NCI-H2227 treated with DMSO at 0.1 percent for 48 hours (cell line): ENCODE data around the gene POLD4.
"Not testable (repeated sequence)": the region's sequence is repeated elsewhere in the genome, so short reads cannot be mapped to it uniquely, and the experiment has no call there.

Source experiments
- DNase-seq: peaks from one replicate; lab custom pipeline; 2025; lab: John Stamatoyannopoulos, UW

POLD4 gene

DNA sequence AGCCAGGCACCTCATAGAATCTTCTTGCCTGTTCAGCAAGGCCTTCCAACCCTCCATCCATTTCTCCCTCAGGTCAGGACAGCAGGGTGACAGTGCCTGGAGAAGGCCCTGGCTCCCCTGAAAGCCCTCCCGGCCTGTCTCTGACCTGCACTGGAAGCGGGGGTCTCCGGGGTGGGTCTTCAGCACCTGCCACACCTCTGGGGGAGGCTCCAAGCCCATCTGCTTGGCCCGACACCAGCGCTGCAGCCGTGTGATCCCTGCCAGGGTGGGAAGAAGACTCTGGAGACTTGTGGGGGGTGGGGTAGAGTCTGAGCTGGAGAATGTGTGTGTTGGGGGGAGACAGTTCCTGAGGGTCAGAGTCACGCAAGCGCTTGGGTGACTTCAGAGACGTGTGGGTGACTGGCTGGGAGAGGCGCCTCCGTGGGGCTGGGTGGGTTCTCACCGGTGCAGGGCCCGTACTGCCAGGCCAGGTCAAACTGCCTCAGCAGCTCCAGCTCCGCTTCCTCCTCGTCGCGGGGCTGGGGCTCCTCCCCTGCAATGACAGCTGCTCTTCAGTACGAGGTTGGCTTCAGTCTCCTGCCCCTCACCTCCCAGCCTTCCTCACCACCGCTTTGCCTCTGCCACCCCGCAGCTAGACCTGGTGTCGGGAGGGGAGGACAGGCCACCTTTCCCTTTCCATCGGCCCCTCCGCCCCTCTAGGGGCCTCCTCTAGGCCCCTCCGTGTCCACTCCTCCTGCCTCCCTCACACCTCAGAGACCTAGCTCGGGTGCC, 615 bp downstream of the POLD4 start:
- no peak for DNase-seq

- peak; percentile 74 for DNase-seq
Observed at GRCh38 chr11:67351275-67352005, 1.9 kb downstream of the POLD4 start.

- DNase-seq: no peak
Observed at GRCh38 chr11:67349928-67350465, 3.3 kb downstream of the POLD4 start.

- no peak for DNase-seq
Observed at GRCh38 chr11:67349457-67349856, 3.9 kb downstream of the POLD4 start.

GRCh38 chr11:67349036-67349435, 4.3 kb downstream of the POLD4 start:
- no peak for DNase-seq

DNA sequence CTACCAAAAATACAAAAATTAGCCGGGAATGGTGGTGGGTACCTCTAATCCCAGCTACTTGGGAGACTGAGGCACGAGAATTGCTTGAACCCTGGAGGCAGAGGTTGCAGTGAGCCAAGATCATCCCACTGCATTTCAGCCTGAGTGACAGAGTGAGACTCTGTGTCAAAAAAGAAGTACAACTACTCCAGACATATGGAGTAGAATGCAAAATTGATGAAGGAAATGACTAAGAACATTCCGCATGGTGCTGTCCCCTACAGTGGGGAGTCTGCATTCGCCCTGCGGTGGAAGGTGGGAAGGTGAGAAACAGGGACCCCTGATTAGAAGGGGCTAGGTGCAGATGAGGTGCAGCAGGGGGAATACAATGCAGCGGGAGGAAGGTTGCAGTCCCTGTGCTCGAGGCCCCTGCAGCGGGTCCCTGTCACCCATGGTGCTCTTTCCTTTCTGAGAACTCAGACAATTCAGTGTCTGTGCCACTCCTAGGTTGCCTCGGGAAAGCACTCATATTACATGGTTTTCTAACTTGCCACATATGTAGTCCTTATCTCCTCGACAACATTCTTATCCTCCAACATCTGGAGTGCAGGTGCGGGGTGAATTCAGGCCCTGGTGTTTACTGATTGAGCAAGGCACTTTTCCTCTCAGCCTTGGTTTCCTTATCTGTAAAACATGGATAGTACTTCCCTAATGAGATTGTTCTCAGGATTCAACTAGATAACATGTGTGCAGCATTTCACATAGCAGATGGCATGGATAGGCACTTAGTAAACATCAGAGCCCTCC, 5.2 kb downstream of the POLD4 start:
- DNase-seq: no peak

GRCh38 chr11:67345920-67346819, 7.2 kb downstream of the POLD4 start:
- no peak for DNase-seq

GRCh38 chr11:67345247-67345919, 8.0 kb downstream of the POLD4 start:
- no peak for DNase-seq

- DNase-seq: no peak
Observed at GRCh38 chr11:67344264-67344663, 9.1 kb downstream of the POLD4 start.

DNA sequence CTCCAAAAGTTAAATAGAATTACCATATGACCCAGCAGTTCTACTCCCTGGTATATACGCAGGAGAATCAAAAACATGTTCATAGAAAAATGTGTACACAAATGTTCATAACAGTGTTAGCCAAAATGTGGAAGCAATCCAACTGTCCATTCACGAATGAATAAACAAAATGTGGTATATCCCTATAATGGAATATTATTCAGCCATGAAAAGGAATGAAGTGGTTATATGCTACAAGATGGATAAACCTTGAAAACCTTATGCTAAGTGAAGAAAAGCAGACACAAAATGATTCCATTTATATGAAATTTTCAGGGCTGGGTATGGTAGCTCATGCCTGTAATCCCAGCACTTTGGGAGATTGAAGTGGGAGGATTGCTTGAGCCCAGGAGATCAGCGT, 16.1 kb downstream of the POLD4 start:
- DNase-seq: no peak

DNA sequence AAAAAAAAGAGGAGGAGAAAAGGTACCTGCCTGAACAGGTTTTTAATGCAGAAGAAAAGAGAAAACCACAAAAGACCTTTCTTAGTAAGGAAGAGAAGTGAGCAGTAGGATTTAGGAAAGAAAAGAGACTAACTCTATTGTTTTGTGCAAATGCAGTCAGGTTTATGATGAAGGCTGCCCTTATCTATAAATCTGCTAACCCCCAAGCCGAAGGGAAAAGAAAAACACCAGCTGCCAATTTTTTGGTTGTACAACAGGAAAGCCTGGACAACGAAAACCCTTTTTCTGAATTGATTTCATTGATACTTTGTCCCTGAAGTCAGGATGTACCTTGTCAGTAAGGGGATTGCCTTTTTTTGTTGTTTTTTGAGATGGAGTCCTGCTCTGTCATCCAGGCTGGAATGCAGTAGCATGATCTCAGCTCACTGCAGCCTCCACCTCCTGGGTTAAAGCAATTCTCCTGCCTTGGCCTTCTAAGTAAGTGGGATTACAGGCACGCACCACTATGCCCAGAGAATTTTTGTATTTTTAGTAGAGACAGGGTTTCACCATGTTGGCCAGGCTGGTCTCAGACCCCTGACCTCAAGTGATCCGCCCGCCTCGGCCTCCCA, 21.2 kb downstream of the POLD4 start:
- no peak for DNase-seq

GRCh38 chr11:67323526-67323925, 29.8 kb downstream of the POLD4 start:
- no peak for DNase-seq

DNA sequence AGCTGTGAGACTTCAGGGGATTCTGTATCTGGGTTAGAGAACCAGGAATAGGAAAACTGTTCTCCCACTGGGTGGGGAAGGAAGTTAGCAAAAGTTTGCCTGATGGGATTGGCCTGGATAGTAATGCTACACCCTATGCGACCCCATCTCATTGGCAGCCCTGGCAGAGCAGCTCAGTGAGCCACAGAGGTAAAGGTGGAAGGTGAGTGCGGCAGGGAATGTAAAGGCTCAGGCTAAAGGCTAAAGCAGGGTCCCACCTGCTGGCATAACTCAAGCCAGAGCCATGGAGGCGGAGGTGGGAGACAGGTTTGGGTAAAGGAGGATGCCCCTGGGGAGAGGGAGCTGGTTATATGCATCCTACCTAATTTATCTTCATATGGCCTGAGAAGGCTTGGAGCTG, 31.3 kb downstream of the POLD4 start:
- DNase-seq: no peak

GRCh38 chr11:67321313-67321871, 32.0 kb downstream of the POLD4 start:
- no peak for DNase-seq

DNA sequence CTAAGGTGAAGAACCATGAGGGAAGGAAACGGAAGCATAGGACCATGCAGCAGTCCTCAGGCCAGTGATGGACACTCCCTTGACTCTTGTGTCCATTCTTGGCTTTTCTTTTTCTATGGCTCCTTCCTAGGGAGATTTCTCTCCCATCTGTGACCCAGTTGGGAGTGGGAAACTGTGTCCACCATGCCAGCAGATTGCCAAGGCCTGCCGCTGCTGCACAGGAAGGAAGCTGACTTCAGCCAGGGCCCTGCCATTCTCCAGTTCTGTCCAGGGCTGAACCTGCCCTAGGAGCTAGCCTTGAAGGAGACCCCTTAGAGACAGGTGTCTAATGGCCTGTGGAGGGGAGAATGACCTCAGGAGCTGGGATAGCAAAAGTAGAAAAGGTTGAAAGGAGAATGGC, 32.7 kb downstream of the POLD4 start:
- no peak for DNase-seq

DNA sequence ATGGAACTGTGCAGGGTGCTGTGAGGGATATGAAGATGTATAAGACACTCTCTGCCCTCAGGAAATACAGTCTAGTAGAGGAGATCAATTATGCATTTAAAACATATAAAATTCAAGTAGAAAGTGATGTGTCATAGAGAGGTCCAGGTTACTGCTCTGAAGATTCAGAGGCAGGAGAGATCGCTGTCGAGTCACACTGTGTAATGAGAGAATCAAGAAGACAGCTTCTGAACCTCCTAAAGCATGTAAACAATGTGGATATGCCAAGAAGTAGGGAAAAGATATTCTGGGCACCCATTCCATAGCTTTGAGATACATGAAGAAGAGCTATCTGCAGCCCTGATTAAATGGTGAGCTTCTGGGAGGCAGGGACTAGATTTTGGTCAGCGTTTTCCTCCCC, 33.3 kb downstream of the POLD4 start:
- DNase-seq: no peak

GRCh38 chr11:67318876-67319275, 34.5 kb downstream of the POLD4 start:
- not testable (repeated sequence) for DNase-seq

GRCh38 chr11:67317888-67318555, 35.3 kb downstream of the POLD4 start:
- no peak for DNase-seq

DNA sequence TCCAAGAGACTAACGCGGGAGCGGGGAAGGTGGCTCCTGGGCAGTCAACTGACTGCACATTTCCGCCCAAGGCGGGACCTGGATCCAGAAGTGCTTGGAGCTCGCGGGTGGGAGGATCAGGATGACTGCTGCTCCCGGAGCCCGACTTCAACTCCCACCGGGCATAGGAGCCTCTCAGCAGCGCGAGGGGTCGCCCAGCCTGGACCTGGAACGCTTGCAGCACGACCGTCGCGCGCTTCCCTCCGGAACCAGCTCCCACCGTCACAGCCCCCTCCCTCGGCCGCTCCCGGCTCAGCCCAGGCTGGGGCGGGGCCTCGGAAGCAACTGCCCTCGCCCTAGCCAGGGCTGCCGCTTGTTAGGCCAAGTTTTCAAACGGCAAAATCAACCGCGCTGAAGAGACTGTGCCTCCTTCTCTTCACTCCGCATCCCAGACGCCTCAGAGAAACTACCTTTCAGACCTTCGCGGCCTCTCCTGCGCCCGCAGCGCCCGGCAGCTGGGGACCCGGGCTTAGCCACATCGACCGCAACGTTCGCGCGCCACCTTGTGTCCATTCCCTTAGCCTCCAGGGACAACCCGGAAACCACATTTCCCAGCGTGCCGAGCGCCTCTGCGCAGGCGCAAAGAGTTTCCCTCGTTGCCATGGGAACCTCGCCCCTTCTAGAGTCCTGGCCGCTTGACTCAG, 36.0 kb downstream of the POLD4 start:
- DNase-seq: peak; percentile 97
